Stimulated activated CD4-positive, alpha-beta T cell treated with anti-CD3 and anti-CD28 coated beads, Interleukin-1b, Interleukin-23, amount 100 ng/mL, for 4 hours (primary cell): ENCODE measurements around the gene COBLL1.

Source experiments
- DNase-seq, 2 donors: peaks; one replicate each; pipeline ENCODE4 v3.0.0-alpha.2; 2020; ENCODE audit warnings: low read depth in 2 of 2

The COBLL1 gene

DNA sequence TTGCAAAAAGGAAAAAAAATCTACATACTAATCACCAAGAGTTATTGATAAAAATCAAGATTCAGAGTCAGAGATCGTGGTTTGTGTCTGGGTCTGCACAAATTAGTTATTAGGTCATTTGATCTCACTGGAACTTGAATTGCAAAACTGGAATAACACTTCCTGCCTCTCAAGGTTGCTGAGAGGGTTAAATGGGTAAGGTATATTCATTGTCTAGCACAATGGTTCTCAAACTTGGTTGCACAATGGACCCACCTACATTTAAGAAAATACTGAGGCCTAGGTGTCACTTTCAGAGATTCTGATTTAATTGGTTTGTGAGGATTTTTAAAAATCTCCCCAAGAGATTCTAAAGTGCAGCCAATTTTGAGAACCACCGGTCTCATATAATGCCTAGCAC lies 84.8 kb downstream of the COBLL1 start:
- DNase-seq, result no peak

- no peak for DNase-seq
These were observed 85.7 kb downstream of the COBLL1 start for GRCh38 chr2:164755952-164756351.

DNA sequence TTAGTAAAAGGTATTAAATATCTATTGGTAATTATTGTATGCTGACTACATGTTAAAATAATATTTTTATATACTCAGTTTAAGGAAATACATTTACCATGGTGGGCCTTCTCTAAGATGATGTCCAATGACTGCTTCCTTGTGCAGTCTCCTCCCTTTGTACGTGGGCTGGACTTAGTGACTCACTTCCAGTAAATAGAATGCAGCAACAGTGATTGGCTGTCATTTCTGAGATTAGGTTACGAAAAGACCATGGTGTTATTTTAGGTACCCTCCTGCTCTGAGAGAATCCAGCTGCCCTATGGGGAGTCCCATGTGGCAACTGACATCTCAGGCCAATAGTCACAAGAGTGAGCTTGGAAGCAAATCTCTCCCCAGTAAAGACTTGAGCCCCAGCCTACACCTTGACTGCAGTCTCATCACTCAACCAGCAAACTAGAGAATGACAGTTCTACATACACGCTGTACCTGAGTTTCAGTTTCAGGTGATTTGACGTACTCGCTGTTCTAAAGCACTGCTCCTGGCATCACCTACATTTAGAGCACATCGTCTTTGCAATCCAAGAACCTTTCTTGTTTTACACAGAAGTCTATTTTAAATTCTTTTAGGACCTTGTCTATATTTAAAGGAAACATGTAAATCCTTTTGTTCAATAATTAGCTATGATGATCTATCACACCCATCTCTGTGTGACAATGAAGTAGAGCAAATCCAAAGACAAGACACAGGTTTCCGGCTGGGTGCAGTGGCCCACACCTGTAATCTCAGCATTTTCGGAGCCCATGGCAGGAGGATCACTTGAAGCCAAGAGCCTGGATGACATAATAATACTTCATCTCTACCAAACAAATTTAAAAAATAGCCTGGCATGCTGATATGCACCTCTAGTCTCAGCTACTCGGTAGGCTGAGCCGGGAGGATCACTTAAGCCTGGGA lies 87.2 kb downstream of the COBLL1 start:
- DNase-seq, result no peak

GRCh38 chr2:164752956-164753355 lies 88.7 kb downstream of the COBLL1 start:
- no peak for DNase-seq

DNA sequence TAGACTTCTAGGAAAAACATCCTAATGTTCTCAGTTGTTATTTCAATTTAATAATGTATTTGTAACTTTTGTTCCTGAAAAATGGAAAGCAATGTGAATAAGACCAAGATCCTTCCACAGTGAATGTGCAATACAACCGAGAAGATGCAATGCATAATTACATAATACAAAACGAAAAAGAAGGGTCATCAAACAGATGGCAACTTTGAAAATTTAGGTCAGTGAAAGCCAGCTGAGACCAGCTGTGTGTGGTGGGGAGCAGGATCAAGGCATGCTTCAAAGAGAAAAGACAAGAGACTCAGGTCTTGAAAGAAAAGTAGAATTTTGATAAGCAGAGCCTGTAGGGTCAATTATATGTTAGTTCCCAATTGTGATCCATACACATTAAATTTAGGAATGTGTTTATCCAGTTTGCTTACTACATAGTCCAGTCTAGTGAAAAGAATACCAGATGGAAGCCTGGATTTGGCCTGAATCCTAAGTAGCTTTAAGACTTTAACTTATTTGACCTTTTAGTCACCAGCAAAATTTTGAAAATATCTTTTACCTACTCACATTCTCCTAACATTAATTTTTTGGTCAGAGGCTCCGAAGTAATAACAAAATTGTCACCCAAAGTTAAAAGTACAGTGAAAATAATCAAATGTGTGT lies 93.7 kb downstream of the COBLL1 start:
- DNase-seq, result no peak

DNA sequence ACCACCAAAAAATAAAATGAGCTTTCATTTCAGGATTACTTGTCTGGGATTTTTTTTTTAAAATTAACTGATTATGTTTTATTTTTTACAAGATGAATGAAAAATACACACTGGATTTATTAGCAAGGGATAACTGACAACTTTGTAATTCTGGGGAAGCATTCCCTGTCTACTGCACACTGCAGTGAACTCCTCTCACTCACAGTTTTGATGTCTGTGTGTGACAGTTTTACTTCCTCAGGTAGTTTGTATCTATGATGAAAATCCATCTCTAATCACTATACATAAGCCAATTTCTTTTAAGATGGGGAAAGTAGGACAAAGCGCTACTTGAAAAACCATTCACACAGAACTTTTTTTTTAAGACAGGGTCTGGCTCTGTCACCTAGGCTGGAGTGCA lies 94.5 kb downstream of the COBLL1 start:
- no peak for DNase-seq

- DNase-seq, result no peak
These were observed 94.9 kb downstream of the COBLL1 start for GRCh38 chr2:164746713-164747112.

GRCh38 chr2:164745012-164745797 lies 96.4 kb downstream of the COBLL1 start:
- DNase-seq, result no peak

DNA sequence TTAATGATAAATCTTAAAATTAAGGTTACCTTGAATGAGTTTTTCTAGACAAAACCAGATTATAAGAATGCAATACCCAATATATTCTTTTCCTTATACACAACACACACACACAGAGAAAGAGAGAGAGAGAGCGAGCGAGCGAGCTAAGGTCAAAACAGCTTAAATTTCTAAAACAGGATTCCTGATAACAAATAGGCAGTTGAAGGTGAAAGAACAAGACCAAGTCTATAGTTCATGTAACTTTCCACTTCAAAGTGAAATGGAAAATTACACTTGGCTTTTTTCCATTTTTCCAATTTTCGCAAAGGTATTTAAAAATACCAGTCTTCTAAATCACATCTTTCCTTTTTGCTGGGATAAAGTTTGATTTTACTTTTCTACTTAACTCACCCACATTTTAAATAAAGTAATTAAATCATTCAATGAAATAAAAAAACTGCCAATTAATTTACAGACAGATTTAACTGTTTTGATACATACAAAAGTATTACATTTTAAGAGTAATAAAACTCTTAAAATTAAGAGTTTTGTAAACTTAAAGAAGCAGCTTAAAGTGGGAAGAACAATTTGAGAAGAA lies 98.8 kb downstream of the COBLL1 start:
- DNase-seq, result no peak

DNA sequence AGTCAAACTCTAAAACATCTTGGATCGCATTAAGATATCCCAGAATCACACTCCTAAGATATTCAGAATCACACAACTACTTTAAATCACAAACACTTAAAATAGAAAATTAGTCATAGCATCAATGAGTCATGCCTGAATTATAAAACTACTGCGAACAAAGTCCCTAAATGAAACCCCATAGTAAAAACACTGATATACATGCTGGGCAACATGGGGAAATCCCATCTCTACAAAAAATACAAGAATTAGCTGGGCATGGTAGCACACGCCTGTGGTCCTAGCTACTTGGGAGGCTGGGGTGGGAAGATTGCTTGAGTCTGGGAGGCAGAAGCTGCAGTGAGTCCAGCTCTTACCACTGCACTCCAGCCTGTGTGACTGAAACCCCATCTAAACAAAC lies 101.7 kb downstream of the COBLL1 start:
- DNase-seq, result no peak

- DNase-seq, result no peak
These were observed 104.0 kb downstream of the COBLL1 start for GRCh38 chr2:164737612-164738081.

- no peak for DNase-seq
These were observed 106.2 kb downstream of the COBLL1 start for GRCh38 chr2:164735309-164735919.

GRCh38 chr2:164734196-164734595 lies 107.4 kb downstream of the COBLL1 start:
- DNase-seq, result no peak

GRCh38 chr2:164725542-164725941 lies 116.1 kb downstream of the COBLL1 start:
- no peak for DNase-seq

GRCh38 chr2:164722616-164723338 lies 118.8 kb downstream of the COBLL1 start:
- DNase-seq, result no peak

DNA sequence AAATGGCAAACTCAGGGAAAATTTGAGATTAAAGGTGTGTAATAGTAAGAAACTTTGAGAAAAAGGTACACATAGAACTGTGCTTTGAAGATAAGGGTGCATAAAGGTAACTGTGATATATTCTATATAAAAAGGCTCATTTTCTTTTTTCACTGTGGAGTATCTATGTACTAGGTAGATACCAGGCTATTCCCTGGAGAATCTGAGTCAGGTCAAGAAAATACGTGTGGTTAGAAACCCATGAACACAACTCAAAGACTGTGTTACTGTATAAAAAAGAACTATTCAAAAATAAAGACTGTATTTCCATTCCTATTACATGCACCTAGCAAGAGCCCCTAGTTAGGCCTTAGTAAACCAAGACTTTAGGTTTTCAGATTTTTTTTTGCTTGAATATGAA lies 120.2 kb downstream of the COBLL1 start:
- no peak for DNase-seq

DNA sequence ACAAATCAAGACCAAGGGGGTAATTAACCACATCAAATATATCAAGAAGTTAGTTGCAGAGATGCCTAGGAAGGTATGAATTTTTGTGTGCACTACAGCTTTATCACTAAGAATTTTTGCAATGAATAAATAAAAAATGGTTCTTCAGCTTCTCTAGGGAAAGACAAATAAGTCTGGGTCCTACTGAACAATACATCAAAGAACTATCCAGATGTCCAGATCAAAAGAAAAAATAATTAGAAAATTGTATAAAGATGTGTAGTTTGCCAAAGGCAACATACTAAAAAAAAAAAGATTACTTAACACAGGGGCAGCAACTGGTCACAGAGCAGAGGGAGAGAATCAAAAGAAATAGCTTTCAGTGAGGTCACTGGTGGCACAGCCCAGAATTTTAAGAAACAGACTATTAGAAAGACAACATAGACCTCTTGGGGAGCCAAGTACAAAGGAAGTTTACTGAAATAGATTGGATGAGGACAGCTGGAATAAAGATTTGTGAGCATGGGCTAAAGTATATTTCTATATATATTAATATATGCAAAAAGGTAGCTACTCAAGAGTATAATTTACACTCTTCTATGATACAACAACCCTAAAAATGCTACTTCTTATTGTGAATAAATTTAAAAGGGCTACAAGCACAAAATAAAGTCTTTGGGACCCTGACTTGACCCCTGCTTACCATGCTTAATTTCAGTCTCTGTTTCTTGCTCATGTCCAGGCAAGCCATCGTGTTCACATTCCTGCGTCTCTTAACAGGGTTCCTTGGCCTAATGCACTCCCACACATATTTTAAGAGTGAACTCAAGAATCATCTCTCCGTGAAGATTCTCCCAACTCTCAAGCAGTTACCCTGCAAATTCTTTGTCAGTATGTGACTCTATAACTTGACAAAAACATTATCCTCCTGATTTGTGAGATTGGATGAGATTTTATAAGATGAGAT lies 121.4 kb downstream of the COBLL1 start:
- no peak for DNase-seq

GRCh38 chr2:164717000-164717803 lies 124.4 kb downstream of the COBLL1 start:
- no peak for DNase-seq

GRCh38 chr2:164714471-164714870 lies 127.2 kb downstream of the COBLL1 start:
- DNase-seq, result no peak
